GM12878 (cell line): ENCODE measurements around the gene TMEM41A. TPM values are rescaled to one million over a fixed set of nuclear protein-coding genes. Genes with fewer than 3 reads are reported as not detected.
A peak's percentile ranks its signal among the peaks of the same experiment; 100 is the strongest.

ENCODE experiments used
- ATAC-seq: fragments of 200-7000 bp; cut with Tn5 transposase; 3 replicates; pipeline ENCODE4 v1.9.1; 2020; ENCODE audit warnings: mild to moderate bottlenecking, moderate library complexity
- BruUV-seq: library from RNA; stranded (reverse); fragments of 400-500 nt; replicated peaks from 2 replicates; lab custom pipeline; 2021; lab: Mats Ljungman, UMichigan
- CTCF ChIA-PET: fragments of 300-600 bp; sonication (Branson Sonifier 250); formaldehyde crosslinking; extraction: SDS; loops from one replicate; lab custom pipeline; 2021; ENCODE audit warnings: inconsistent platforms; lab: Yijun Ruan, JAX
- POLR2A ChIA-PET: fragments of 350-600 bp; formaldehyde crosslinking; extraction: SDS; loops from one replicate; lab custom pipeline; 2021; ENCODE audit warnings: inconsistent platforms; lab: Charles Lee
- RAD21 ChIA-PET: fragments of 300-600 bp; sonication (Branson Sonifier 250); formaldehyde crosslinking; loops from one replicate; lab custom pipeline; 2023; ENCODE audit warnings: antibody characterized with exemption; ENCODE audit not compliant: unreplicated experiment; lab: Charles Lee
- SMC1A ChIA-PET: fragments of 300-600 bp; sonication (Branson Sonifier 250); formaldehyde crosslinking; loops from one replicate; lab custom pipeline; 2023; ENCODE audit not compliant: unreplicated experiment, uncharacterized antibody; lab: Charles Lee
- DNase-seq: peaks from one replicate; pipeline ENCODE4 v3.0.0-alpha.2; 2011; ENCODE audit warnings: low read depth, low spot score
- FAIRE-seq: peaks from 3 replicates; lab custom pipeline; 2011; peaks lifted over from hg19 to GRCh38; lab: Jason Lieb, UNC
- H2AFZ ChIP-seq: 2 replicates; pipeline ENCODE4 v1.6.0; 2011; ENCODE audit warnings: low read depth, low read length, control low read depth; ENCODE audit not compliant: control insufficient read depth
- H3K27ac ChIP-seq: 2 replicates; pipeline ENCODE4 v1.5.1; 2011; ENCODE audit warnings: control low read depth; ENCODE audit not compliant: control insufficient read depth, insufficient read depth
- H3K27me3 ChIP-seq, 2 experiments: replicated peaks in 1 of 2; 2 replicates each; pipeline versions ENCODE4 v1.6.0 to v1.6.1; 2011; ENCODE audit warnings: low read length in 1 of 2; ENCODE audit not compliant: control insufficient read depth in 2 of 2, insufficient read depth in 2 of 2
- H3K36me3 ChIP-seq, 2 experiments: 2 replicates each; pipeline ENCODE4 v1.5.1; 2011; ENCODE audit warnings: low read length in 1 of 2; ENCODE audit not compliant: control insufficient read depth in 2 of 2, insufficient read depth in 2 of 2
- H3K4me1 ChIP-seq: 2 replicates; pipeline ENCODE4 v1.6.1; 2011; ENCODE audit warnings: mild to moderate bottlenecking, low read length, moderate library complexity, mixed read lengths; ENCODE audit not compliant: control insufficient read depth, insufficient read depth
- H3K4me2 ChIP-seq: 2 replicates; pipeline ENCODE4 v1.6.0; 2011; ENCODE audit warnings: control low read depth; ENCODE audit not compliant: control insufficient read depth, insufficient read depth
- H3K4me3 ChIP-seq: fragments of 200-600 bp; sonication (generic); 2 replicates; pipeline ENCODE4 v1.5.1; 2016
- H3K79me2 ChIP-seq: 2 replicates; pipeline ENCODE4 v1.6.0; 2011; ENCODE audit warnings: low read length; ENCODE audit not compliant: control insufficient read depth, insufficient read depth
- H3K9ac ChIP-seq: 2 replicates; pipeline ENCODE4 v1.8.0; 2011; ENCODE audit warnings: low read length, control low read depth, mixed read lengths; ENCODE audit not compliant: control insufficient read depth, insufficient read depth
- H3K9me3 ChIP-seq: replicated peaks from 3 replicates; pipeline ENCODE4 v1.5.1; 2011; ENCODE audit warnings: mild to moderate bottlenecking, low read length; ENCODE audit not compliant: control insufficient read depth, insufficient read depth
- H4K20me1 ChIP-seq: 2 replicates; pipeline ENCODE4 v1.6.0; 2011; ENCODE audit not compliant: control insufficient read depth, insufficient read depth
- ATF3 ChIP-seq: IDR thresholded peaks from 2 replicates; pipeline ENCODE4 v1.6.1; 2011; ENCODE audit warnings: low read depth, mild to moderate bottlenecking, low read length, moderate library complexity, borderline replicate concordance; ENCODE audit errors: extremely low read depth
- CREM ChIP-seq: IDR thresholded peaks from 2 replicates; pipeline ENCODE4 v1.6.1; 2014; ENCODE audit warnings: antibody characterized with exemption, low read depth
- EED ChIP-seq: sonication (generic); IDR thresholded peaks from 2 replicates; pipeline ENCODE4 v1.6.1; 2016; ENCODE audit warnings: antibody characterized with exemption, low read depth
- ESRRA ChIP-seq: IDR thresholded peaks from 2 replicates; pipeline ENCODE4 v1.6.1; 2012; ENCODE audit warnings: mild to moderate bottlenecking, low read length, improper control_type of control experiment
- NFYB ChIP-seq: IDR thresholded peaks from 2 replicates; pipeline ENCODE4 v1.6.1; 2011; ENCODE audit warnings: low read depth, mild to moderate bottlenecking, low read length, improper control_type of control experiment, moderate library complexity; ENCODE audit not compliant: insufficient read depth
- NR2F1 ChIP-seq: fragments of 450-650 bp; conservative IDR thresholded peaks from 2 replicates; pipeline ENCODE4 v1.6.1; 2017; ENCODE audit warnings: mild to moderate bottlenecking
- PKNOX1 ChIP-seq: fragments of 450-650 bp; IDR thresholded peaks from 2 replicates; pipeline ENCODE4 v1.6.1; 2016; ENCODE audit warnings: mild to moderate bottlenecking
- POLR2A ChIP-seq: IDR thresholded peaks from 2 replicates; pipeline ENCODE4 v1.6.1; 2011; ENCODE audit warnings: low read depth, mild to moderate bottlenecking, low read length
- RELA ChIP-seq: fragments of 450-650 bp; IDR thresholded peaks from 2 replicates; pipeline ENCODE4 v1.8.0; 2014; ENCODE audit warnings: borderline replicate concordance; ENCODE audit not compliant: partially characterized antibody
- ZNF217 ChIP-seq: fragments of 450-650 bp; IDR thresholded peaks from 2 replicates; pipeline ENCODE4 v1.6.1; 2017; ENCODE audit warnings: antibody characterized with exemption, mild to moderate bottlenecking
- WGBS: methylation state at CpG from one replicate; pipeline ENCODE4 v1.1.6; 2016; ENCODE audit warnings: low lambda C conversion rate; ENCODE audit not compliant: insufficient replicate concordance, insufficient coverage; ENCODE audit errors: missing lambda C conversion rate; 5-methylcytosine and 5-hydroxymethylcytosine counted together
- in situ Hi-C: fragments of 300-500 bp; cut with MboI; formaldehyde crosslinking; loops from 9 replicates; pipeline ENCODE4 v1.14.3; 2018; ENCODE audit warnings: mixed read lengths
- intact Hi-C: fragments of 100-400 bp; cut with micrococcal nuclease; formaldehyde crosslinking; loops from one replicate; pipeline ENCODE4 v1.14.2; 2022; ENCODE audit not compliant: unreplicated experiment
- polyA plus RNA-seq, 11 experiments: library from polyadenylated mRNA; depleted of rRNA in 4 of 11; unstranded in 6 of 11; stranded (reverse) in 5 of 11; fragments of >200 nt; fragmentation: Nextera tagmentation in 4 of 11; fragmentation: Illumina TruSeq in 1 of 11; extraction: Ambion mirVana in 4 of 11; extraction: Trizol in 1 of 11; gene quantifications; 1 replicate in 1 of 11; 2 replicates in 10 of 11; pipeline versions ENCODE4 v1.2.1 to v1.2.3, GENCODE V29; 2011 to 2016; ENCODE audit warnings: inconsistent platforms in 2 of 11, missing spikeins in 2 of 11, low read depth in 1 of 11
- total RNA-seq, 4 experiments: library from RNA; depleted of rRNA in 3 of 4; stranded (reverse); fragments of >200 nt in 3 of 4; fragmentation: Illumina TruSeq in 1 of 4; extraction: Trizol in 1 of 4; gene quantifications; 2 replicates each; pipeline versions ENCODE4 v1.2.1 to v1.2.3, GENCODE V29; 2013 to 2021

TMEM41A gene
- total and polyA plus RNA-seq, 10 of the 15 experiments (the other 5 are each of a cell fraction or from before 2014, with no cell fraction given), result 13.9 to 33.2 (median 21.8) TPM

DNA sequence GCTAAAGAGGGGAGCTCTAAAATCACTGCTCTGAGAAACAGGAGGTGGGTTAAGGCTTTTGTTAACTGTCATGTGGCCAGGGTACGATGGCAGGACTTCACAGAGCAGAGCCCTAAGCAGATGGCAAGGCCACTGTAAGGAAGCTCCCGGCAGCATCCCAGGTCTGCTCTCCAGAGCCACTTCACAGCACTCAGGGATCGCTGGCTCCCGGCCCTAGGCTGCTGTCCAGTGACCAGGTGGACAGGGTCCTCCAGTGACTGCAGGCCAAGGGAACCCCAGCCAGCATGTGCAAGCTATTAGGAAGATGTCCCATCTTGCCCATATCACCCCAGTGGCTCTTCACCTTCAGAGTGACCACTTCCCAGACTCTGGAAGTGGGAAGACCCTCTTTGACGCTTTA is 10.4 kb downstream of the TMEM41A start:
- SMC1A ChIA-PET, result interaction anchor here (1.4 to 2.0 kb wide), 2 partner anchors 20 to 71 kb away, joined by 3 to 6 read pairs; no protein-coding TSS in a partner anchor
- DNase-seq (no peak), FAIRE-seq (no peak), ATAC-seq (no peak)
- H2AFZ ChIP-seq, result no peak overlapping the region
- no peaks in the 10 kb centered on the region for H3K9me3 ChIP-seq
- intact Hi-C loops (no loop called here), in situ Hi-C loops (no loop called here)
- RAD21 ChIA-PET, result no interaction called here
- POLR2A ChIA-PET, result interaction anchor here (0.6 kb wide), 1 partner anchor 58 kb away, joined by 3 read pairs; no protein-coding TSS in a partner anchor
- no peak overlapping the region for H3K27ac ChIP-seq
- CTCF ChIA-PET, result no interaction called here
- peaks cover 4 to 8% of the 10 kb centered on the region in 2 experiments; a peak in 2 of 4 replicates for H3K36me3 ChIP-seq
- BruUV-seq, result no TSS peak
- no peak overlapping the region for H3K4me2 ChIP-seq
- no peaks in the 10 kb centered on the region for H3K27me3 ChIP-seq
- no peaks in the 10 kb centered on the region for H4K20me1 ChIP-seq
- H3K9ac ChIP-seq, result no peak overlapping the region
- H3K4me3 ChIP-seq, result no peak overlapping the region
- no peak for TF ChIP-seq EED
- TF ChIP-seq POLR2A, result peak; percentile 66
- no peaks in the 10 kb centered on the region for H3K79me2 ChIP-seq
- no peaks in the 10 kb centered on the region for H3K4me1 ChIP-seq
- over 99% methylated on average over 5 of the region's 5 CpGs for WGBS

- H3K9me3 ChIP-seq, result no peaks in the 10 kb centered on the region
- ChIA-PET POLR2A (no interaction called here), SMC1A (interaction anchor here (1.2 kb wide), 1 partner anchor 67 kb away, joined by 3 read pairs; no protein-coding TSS in a partner anchor), RAD21 (interaction anchor here (1.3 kb wide), 1 partner anchor 11 kb away, joined by 3 read pairs; no protein-coding TSS in a partner anchor), CTCF (interaction anchor here (0.6 to 1.2 kb wide), 3 partner anchors 18 to 174 kb away, joined by 3 to 4 read pairs (median 3); no protein-coding TSS in a partner anchor)
- no peaks in the 10 kb centered on the region for H3K4me1 ChIP-seq
- no peak overlapping the region for H3K9ac ChIP-seq
- in situ Hi-C loops, result no loop called here
- H2AFZ ChIP-seq, result no peak overlapping the region
- H3K27me3 ChIP-seq, result no peaks in the 10 kb centered on the region
- ATAC-seq, result no peak
- intact Hi-C loops, result no loop called here
- H3K4me2 ChIP-seq, result no peak overlapping the region
- no peaks in the 10 kb centered on the region for H3K79me2 ChIP-seq
- H3K36me3 ChIP-seq, result peaks cover 7 to 13% of the 10 kb centered on the region in 2 experiments; a peak in 3 of 4 replicates
- H3K4me3 ChIP-seq, result no peak overlapping the region
- no peak for DNase-seq
- no peak for TF ChIP-seq CREM
- no peak for TF ChIP-seq ATF3
- no peak for TF ChIP-seq NR2F1
- TF ChIP-seq PKNOX1, result no peak
- TF ChIP-seq ESRRA, result no peak
- TF ChIP-seq ZNF217, result no peak
- TF ChIP-seq NFYB, result no peak
- TF ChIP-seq RELA, result no peak
- H4K20me1 ChIP-seq, result no peaks in the 10 kb centered on the region
- WGBS, result 98% methylated on average over 5 of the region's 5 CpGs
- no TSS peak for BruUV-seq
- FAIRE-seq, result no peak
- no peak overlapping the region for H3K27ac ChIP-seq
Observed at GRCh38 chr3:185486394-185486793, 12.4 kb downstream of the TMEM41A start.
